Stimulated activated CD8-positive, alpha-beta memory T cell treated with anti-CD3 and anti-CD28 coated beads, Interleukin-12 subunit alpha, Interleukin-12 subunit beta, amount 100 ng/mL, for 24 hours (primary cell): ENCODE data around the gene G6PC3.
"Not testable (repeated sequence)": the region's sequence is repeated elsewhere in the genome, so short reads cannot be mapped to it uniquely, and the experiment has no call there.

ENCODE experiments used
- DNase-seq: peaks from one replicate; pipeline ENCODE4 v3.0.0-alpha.2; 2020; ENCODE audit errors: extremely low read depth

Gene G6PC3

GRCh38 chr17:44082256-44082927 is 11.9 kb downstream of the G6PC3 start:
- no peak for DNase-seq

GRCh38 chr17:44083250-44083849 is 12.8 kb downstream of the G6PC3 start:
- DNase-seq, result no peak

DNA sequence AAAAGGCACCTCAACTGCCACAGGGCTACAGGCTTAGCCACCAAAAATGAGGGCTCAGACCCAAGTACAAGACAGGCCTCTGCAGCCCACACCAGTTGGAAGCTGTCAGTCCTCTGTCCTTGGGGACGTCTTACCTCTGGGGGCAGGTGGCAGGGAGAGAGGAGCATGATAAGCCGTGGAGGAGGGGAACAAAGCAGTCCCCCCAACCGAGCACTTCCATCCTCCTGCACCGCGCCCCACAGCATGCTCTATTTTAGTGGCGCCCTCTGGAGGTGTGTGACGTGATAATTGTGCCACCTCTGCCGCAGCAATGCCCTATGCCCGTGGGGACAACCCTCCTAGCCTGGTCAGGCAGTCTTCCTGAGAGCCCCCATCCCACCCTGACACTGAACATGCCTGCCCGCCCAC is 13.6 kb downstream of the G6PC3 start:
- DNase-seq, result no peak

- DNase-seq, result no peak
Measured at GRCh38 chr17:44084921-44085320, 14.4 kb downstream of the G6PC3 start.

DNA sequence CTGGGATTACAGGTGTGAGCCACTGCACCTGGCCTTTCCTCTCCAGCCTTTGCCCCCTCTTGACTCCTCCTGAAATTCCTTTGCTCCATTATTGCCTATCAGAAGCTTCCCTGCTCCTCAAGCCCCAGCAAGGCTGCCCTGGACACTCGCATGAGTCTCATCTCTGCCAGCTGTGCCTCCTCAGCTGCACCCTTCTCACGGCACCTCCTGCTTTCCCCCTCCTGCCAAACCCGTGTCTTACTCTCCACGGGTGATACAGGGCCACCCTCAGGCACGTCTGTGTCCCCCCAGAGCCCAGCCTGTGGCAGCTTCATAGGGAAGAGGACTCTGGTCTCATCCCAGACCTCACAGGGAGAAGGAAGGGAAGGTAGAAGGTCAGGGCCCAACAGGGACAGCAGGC is 15.4 kb downstream of the G6PC3 start:
- no peak for DNase-seq

DNA sequence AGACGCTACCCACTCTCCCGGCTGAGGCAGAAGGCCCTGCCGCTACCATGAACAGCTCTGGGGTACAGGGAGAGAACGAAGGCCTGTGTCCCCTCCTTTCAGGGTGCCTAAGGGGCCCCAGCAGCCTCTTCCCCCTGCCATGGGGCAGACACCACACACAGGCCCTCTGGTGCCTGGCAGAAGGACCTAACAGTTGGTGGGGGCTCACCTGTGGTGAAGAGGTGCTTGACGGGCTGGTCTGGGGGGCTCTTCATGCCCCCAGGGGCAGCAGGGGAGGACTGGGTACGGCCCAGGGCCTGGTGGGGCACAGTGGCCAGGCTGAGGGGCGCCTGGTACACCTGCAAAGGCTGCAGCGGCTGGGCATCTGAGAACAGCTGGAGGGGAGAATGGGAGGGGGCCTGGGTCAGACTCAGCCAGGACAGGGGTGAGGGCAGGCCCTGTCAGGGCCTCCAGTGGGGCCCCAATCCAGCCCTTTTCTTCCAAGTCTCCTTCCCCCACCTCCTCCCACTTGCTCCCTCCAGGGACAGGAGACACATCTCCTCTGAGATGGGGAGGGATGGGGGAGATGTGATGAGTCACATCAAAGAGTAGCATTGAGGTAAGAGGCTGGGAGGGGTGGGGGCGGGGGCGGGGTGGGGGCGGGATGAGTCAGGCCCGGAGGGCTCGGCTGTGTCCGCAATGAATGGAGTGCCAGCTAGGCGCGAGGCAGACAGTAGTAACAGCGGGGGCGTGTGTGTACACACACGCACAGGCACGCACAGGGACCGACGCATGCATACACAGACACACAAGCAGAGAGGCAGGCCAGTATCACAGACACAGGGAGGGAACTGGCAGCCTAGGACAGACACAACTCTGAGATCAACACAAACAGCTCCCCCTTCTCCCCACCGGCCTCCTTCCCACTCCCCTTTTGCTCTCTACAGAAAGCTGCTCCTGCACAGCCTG is 16.1 kb downstream of the G6PC3 start:
- no peak for DNase-seq

- DNase-seq, result no peak
Measured at GRCh38 chr17:44087319-44087718, 16.8 kb downstream of the G6PC3 start.

- DNase-seq, result no peak
Measured at GRCh38 chr17:44088254-44088653, 17.7 kb downstream of the G6PC3 start.

DNA sequence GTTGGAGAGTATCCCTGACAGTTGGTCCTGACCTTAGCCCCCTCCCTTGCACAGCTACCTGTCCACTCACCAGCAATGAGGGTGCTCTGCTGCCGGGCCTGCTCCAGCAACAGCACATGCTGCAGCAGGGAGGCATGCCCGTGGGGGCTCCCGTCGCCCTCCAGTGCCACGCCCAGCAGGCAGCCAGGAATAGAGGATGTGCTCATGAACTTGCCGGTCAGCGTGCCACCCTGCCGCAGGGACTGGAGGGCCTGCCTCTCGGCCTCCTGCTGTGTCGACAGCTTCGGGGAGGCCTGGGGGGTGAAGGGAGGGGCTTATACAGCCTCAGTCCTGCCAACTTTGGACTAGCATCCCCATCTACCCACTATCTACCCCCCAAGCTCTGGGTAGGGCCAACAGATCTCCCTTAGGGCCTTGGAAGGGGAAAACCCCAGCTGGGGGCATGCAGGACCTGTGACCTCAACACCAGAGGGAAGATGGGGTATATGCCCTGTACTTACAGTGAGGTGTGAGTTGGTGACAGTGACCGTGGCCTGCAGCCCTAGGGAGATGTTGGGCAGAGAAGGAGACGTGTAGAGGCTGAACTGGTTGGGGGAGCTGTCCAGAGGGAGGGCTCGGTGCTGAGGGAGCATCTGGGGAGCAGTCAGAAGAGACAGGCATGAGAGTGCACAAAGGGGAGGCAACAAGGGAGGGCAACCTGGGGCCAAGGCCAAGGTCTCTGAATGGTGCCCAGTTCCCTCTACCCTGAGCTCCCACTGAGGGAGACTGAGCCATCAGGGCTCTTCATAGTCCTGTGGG is 20.9 kb downstream of the G6PC3 start:
- DNase-seq, result no peak

DNA sequence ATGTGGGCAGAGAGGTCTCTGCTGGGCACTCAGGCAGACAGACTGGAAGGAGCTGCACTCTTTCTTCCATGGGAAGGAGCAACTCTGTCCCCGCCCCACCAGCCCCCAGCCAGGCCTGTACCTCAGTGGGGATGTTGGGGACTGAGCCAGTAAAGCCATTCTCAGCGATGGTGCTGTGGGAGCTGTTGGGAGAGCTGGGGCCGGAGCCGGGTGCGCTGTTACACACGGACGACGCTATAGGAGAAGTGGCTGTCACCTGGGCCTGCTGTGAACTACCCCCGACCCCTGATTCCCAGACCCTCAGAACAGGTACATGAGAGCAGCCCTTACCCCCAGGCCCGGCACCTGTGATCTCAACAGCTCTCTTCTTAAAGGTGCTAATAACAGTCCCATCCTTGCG is 21.5 kb downstream of the G6PC3 start:
- DNase-seq, result no peak

DNA sequence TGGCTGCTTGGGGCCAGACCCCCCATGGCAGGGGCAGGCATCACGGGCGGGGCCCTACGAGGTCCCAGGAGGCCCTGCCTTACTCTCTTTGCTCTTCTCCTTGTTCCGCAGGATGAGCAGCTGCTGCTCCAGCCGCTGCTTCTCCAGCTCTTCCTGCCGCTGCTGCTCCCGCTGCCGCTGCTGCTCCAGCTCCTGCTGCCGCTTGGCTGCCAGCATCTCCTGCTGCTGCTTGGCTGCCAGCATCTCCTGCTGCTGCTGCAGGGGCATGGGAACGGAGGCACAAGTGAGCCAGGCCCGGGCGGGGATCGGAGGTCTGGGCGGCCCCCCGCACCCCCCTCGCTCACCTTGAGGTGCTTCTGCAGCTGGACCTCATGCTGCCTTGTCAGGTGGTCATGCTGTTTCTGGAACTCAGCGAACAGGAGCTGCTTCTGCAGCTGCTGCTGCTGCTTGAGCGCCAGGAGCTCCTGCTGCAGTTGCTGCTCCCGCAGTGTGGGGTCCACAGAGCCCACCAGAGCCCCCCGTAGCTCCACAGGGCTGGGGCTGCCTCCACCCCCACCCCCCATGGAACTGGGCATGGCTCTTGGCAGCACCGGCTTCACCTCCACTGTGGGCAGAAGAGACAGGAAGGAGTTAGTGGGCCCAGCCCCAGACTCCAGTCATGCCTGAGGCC is 22.8 kb downstream of the G6PC3 start:
- no peak for DNase-seq

GRCh38 chr17:44094701-44095387 is 24.3 kb downstream of the G6PC3 start:
- DNase-seq, result no peak

DNA sequence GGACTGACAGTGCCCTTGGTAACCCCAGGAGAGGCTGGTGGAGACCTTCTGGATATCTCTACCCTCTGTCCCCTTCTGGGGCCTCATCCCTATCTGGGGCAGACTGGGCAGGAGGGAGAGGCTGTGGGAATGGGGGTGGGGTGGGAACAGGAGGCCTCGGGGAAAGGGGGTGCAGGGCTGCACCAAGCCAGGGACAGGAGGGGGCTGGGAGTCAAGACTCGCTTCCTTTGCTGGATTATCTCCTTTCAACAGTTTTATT is 24.8 kb downstream of the G6PC3 start:
- no peak for DNase-seq

GRCh38 chr17:44095647-44096496 is 25.3 kb downstream of the G6PC3 start:
- no peak for DNase-seq

- DNase-seq, result no peak
Measured at GRCh38 chr17:44097110-44097958, 26.8 kb downstream of the G6PC3 start.

DNA sequence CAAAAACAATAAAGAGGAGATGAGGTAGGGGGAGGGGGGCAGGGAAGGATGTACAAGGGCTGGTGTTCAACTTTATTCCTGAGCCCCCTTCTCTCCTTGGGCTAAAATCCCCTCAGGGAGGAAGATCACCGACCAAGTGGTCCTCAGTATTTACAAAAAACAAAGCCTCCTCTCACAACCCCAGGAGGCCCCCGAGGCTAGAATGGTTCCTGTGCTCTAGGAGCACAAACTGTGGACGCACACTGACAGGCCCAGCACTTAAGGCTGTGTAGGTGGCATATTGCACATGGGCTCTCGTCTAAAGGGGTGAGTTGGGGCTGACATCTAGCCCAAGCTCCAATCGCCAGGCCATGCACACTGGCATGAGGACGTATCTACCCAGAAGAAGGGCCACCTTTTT is 31.3 kb downstream of the G6PC3 start:
- DNase-seq, result not testable (repeated sequence)

DNA sequence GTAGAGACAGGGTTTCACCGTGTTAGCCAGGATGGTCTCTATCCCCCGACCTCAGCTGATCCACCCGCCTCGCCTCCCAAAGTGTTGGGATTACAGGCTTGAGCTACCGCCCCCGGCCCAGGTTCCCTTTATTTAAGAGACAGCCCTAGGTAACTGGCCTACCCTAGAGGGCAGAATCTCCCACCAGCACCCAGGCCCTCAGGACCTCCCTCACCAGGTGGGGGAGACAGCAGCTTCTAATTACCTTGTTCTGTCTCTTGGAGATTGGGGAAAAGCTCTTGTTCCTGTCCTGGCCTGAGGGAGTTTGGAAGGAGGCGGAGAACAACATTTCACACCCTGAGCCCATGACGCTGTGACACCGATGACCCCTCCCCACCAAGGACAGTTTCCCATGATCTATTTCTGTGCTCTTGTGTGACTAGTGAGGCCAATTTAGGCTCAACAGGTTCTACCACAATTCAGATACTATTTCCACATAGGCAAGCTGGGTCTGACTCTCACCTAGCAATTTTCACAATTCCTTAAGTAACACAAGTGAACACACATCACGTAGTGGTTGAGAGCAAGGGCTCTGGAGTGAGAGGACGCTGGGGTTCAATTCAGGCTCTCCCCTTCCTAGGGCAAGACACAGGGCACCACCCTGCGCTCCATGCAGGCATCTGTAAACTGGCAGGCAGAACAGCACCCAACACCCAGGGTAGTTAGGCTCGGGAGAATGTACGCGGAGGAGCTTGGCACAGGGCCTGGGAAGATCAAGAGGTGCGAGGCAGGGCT is 32.5 kb downstream of the G6PC3 start:
- no peak for DNase-seq

DNA sequence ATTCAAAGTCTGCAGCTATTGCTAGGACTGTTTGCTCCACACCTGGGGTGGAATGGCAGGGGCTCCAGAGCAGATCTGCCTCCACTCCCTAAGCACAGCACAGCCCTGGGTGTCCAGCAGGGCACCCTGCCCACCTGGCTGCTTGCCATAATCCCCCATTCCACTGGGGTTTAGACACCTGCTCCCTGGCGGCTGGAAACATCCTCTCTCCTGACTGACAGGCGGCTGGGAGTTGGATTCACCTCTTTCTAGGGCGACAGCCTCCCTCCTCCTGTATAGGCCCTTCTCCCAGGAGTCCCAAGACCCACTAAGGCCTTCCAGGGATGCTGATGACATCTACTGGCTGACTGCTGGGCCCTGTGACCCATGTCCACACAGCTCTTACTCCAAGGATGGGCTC is 34.9 kb downstream of the G6PC3 start:
- no peak for DNase-seq
